Panc1 (cell line): Measurements from ENCODE around the gene DYNLL1.

Source experiments
- POLR2AphosphoS5 ChIP-seq: IDR thresholded peaks from 2 replicates; pipeline ENCODE4 v1.6.1; 2012; ENCODE audit warnings: mild to moderate bottlenecking, low read depth, low read length, moderate library complexity
- REST ChIP-seq, 2 experiments: IDR thresholded peaks; 2 replicates each; pipeline ENCODE4 v1.6.1; 2011 to 2012; ENCODE audit warnings: low read depth in 2 of 2, control low read depth in 1 of 2, low read length in 1 of 2, mild to moderate bottlenecking in 1 of 2, moderate library complexity in 1 of 2; ENCODE audit not compliant: insufficient read depth in 1 of 2
- TF ChIP-seq, protein P1 (sequence below): fragments of 450-650 bp; IDR thresholded peaks from 2 replicates; pipeline ENCODE4 v1.5.1; 2017; ENCODE audit warnings: mild to moderate bottlenecking

DNA sequence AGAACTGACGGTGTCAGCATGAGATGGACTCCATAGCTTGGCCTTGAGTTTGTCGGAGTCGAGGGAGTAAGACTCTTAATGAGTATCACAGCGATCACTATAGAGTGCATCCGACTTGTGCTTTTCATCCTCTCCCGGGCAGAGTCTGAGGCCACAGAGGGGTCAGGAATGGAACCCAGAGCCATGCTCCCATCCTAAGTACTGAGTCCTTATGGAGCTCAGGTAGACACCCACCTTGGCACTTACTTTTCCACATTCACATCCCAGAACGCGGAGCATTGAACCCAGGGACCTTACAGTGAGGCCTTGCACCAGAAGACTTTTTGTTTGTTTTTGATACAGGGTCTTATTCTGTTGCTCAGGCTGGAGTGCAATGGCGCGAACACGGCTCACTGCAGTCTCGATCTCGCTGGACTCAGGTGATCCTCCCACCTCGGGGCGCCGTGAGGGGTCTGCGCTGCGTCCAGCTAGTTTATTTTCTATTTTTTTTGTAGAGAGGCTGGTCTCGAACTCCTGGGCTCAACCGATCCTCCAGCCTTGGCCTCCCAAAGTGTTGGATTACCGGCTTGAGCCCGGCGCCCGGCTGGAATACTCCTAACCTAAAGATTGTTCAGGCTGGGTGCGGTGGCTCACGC, 25.6 kb upstream of the DYNLL1 start:
- no peak for TF ChIP-seq REST (IDR thresholded peaks at IDR 0.05; ENCODE audit: insufficient read depth in 1 of 2, low read depth in 2 of 2, low read length in 1 of 2)
- TF ChIP-seq, protein P1, sequence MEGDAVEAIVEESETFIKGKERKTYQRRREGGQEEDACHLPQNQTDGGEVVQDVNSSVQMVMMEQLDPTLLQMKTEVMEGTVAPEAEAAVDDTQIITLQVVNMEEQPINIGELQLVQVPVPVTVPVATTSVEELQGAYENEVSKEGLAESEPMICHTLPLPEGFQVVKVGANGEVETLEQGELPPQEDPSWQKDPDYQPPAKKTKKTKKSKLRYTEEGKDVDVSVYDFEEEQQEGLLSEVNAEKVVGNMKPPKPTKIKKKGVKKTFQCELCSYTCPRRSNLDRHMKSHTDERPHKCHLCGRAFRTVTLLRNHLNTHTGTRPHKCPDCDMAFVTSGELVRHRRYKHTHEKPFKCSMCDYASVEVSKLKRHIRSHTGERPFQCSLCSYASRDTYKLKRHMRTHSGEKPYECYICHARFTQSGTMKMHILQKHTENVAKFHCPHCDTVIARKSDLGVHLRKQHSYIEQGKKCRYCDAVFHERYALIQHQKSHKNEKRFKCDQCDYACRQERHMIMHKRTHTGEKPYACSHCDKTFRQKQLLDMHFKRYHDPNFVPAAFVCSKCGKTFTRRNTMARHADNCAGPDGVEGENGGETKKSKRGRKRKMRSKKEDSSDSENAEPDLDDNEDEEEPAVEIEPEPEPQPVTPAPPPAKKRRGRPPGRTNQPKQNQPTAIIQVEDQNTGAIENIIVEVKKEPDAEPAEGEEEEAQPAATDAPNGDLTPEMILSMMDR: no peak
- TF ChIP-seq POLR2AphosphoS5: no peak
